ENCODE results near the gene LIF. TPM values are rescaled to one million over a fixed set of nuclear protein-coding genes. Genes with fewer than 3 reads are reported as not detected.

Gene LIF
- total and polyA plus RNA-seq, 4 donors: 0.77 to 26.1 (median 5.1) TPM

- peaks cover 0 to 7% (median 0%) of the 10 kb centered on the region in 3 donors for H3K27me3 ChIP-seq (ENCODE audit: control insufficient read depth in 3 of 3, insufficient read depth in 3 of 3, low read length in 2 of 3)
- ATAC-seq (ENCODE audit: insufficient read depth, low FRiP score) (no peak), DNase-seq (no peak)
- no peak overlapping the region for H3K27ac ChIP-seq (ENCODE audit: low read depth in 1 of 2, low read length in 1 of 2)
- 86 to 89% methylated on average over 11 of the region's 11 CpGs for WGBS, 2 donors
- no peak overlapping the region for H3K9ac ChIP-seq (ENCODE audit: insufficient read depth in 1 of 2, low read length in 2 of 2)
- no peak for TF ChIP-seq CTCF (IDR thresholded peaks at IDR 0.05; ENCODE audit: control extremely low read depth, extremely low read depth)
- H3K9me3 ChIP-seq (ENCODE audit: control insufficient read depth in 4 of 4, insufficient read depth in 3 of 4, low read length in 3 of 4): no peaks in the 10 kb centered on the region
- H3K36me3 ChIP-seq (ENCODE audit: control insufficient read depth in 4 of 4, insufficient read depth in 4 of 4, low read length in 4 of 4): no peaks in the 10 kb centered on the region
- no peak overlapping the region for H3K4me3 ChIP-seq
- peaks cover 0 to 9% (median 2%) of the 10 kb centered on the region in 5 donors for H3K4me1 ChIP-seq (ENCODE audit: control insufficient read depth in 5 of 5, insufficient read depth in 5 of 5, low read length in 5 of 5)
Measured at GRCh38 chr22:30226192-30226832, 20.2 kb downstream of the LIF start.

GRCh38 chr22:30225220-30225927 is 21.2 kb downstream of the LIF start:
- ATAC-seq (ENCODE audit: insufficient read depth, low FRiP score) (no peak), DNase-seq (no peak)
- Histone ChIP-seq H3K36me3 (ENCODE audit: control insufficient read depth in 4 of 4, insufficient read depth in 4 of 4, low read length in 4 of 4) (no peaks in the 10 kb centered on the region), H3K9ac (ENCODE audit: insufficient read depth in 1 of 2, low read length in 2 of 2) (no peak overlapping the region), H3K9me3 (ENCODE audit: control insufficient read depth in 4 of 4, insufficient read depth in 3 of 4, low read length in 3 of 4) (no peaks in the 10 kb centered on the region), H3K4me1 (ENCODE audit: control insufficient read depth in 5 of 5, insufficient read depth in 5 of 5, low read length in 5 of 5) (peaks cover 0 to 9% (median 0%) of the 10 kb centered on the region in 5 donors), H3K4me3 (no peak overlapping the region), H3K27me3 (ENCODE audit: control insufficient read depth in 3 of 3, insufficient read depth in 3 of 3, low read length in 2 of 3) (peaks cover 0 to 7% (median 0%) of the 10 kb centered on the region in 3 donors), H3K27ac (ENCODE audit: low read depth in 1 of 2, low read length in 1 of 2) (no peak overlapping the region)
- 83 to 85% methylated on average over 7 of the region's 7 CpGs for WGBS, 2 donors
- no peak for TF ChIP-seq CTCF (IDR thresholded peaks at IDR 0.05; ENCODE audit: control extremely low read depth, extremely low read depth)

GRCh38 chr22:30224161-30224857 is 22.2 kb downstream of the LIF start:
- no peaks in the 10 kb centered on the region for H3K9me3 ChIP-seq (ENCODE audit: control insufficient read depth in 4 of 4, insufficient read depth in 3 of 4, low read length in 3 of 4)
- 59 to 71% methylated on average over 11 of the region's 11 CpGs for WGBS, 2 donors
- H3K36me3 ChIP-seq (ENCODE audit: control insufficient read depth in 4 of 4, insufficient read depth in 4 of 4, low read length in 4 of 4): no peaks in the 10 kb centered on the region
- no peak overlapping the region for H3K4me3 ChIP-seq
- H3K9ac ChIP-seq (ENCODE audit: insufficient read depth in 1 of 2, low read length in 2 of 2): no peak overlapping the region
- DNase-seq (no peak), ATAC-seq (ENCODE audit: insufficient read depth, low FRiP score) (no peak)
- H3K27ac ChIP-seq (ENCODE audit: low read depth in 1 of 2, low read length in 1 of 2): no peak overlapping the region
- no peak for TF ChIP-seq CTCF (IDR thresholded peaks at IDR 0.05; ENCODE audit: control extremely low read depth, extremely low read depth)
- H3K4me1 ChIP-seq (ENCODE audit: control insufficient read depth in 5 of 5, insufficient read depth in 5 of 5, low read length in 5 of 5): peaks cover 0 to 9% (median 0%) of the 10 kb centered on the region in 5 donors
- peaks cover 0 to 7% (median 0%) of the 10 kb centered on the region in 3 donors for H3K27me3 ChIP-seq (ENCODE audit: control insufficient read depth in 3 of 3, insufficient read depth in 3 of 3, low read length in 2 of 3)

Data from lung (tissue), 12 donors.